Smooth muscle cell (in vitro differentiated cells): ENCODE data around the gene DAG1. TPM values are rescaled to one million over a fixed set of nuclear protein-coding genes. Genes with fewer than 3 reads are reported as not detected.

Experiments used
- DNase-seq: peaks from one replicate; lab custom pipeline; 2025; ENCODE audit not compliant: unreplicated experiment; lab: John Stamatoyannopoulos, UW
- H2AFZ ChIP-seq: fragments of 200-600 bp; sonication (generic); 2 replicates; pipeline ENCODE4 v1.6.0; 2016; ENCODE audit warnings: antibody characterized with exemption, low read depth, mild to moderate bottlenecking
- H3F3A ChIP-seq: fragments of 200-600 bp; sonication (generic); 2 replicates; pipeline ENCODE4 v1.6.0; 2017; ENCODE audit warnings: antibody characterized with exemption, low read depth
- H3K27ac ChIP-seq: fragments of 200-600 bp; sonication (generic); 2 replicates; pipeline ENCODE4 v1.5.1; 2016; ENCODE audit warnings: low read depth, mild to moderate bottlenecking
- H3K27me3 ChIP-seq: fragments of 200-600 bp; sonication (generic); 2 replicates; pipeline ENCODE4 v1.6.1; 2016; ENCODE audit warnings: low read depth, mild to moderate bottlenecking
- H3K36me3 ChIP-seq: fragments of 200-600 bp; sonication (generic); 2 replicates; pipeline ENCODE4 v1.5.1; 2016; ENCODE audit warnings: low read depth
- H3K4me1 ChIP-seq: fragments of 200-600 bp; sonication (generic); 2 replicates; pipeline ENCODE4 v1.5.1; 2016; ENCODE audit warnings: low read depth
- H3K4me2 ChIP-seq: fragments of 200-600 bp; sonication (generic); 2 replicates; pipeline ENCODE4 v1.6.0; 2016; ENCODE audit warnings: mild to moderate bottlenecking
- H3K4me3 ChIP-seq: fragments of 200-600 bp; sonication (generic); 2 replicates; pipeline ENCODE4 v1.5.1; 2016; ENCODE audit warnings: mild to moderate bottlenecking
- H3K79me2 ChIP-seq: fragments of 200-600 bp; sonication (generic); 2 replicates; pipeline ENCODE4 v1.6.0; 2016; ENCODE audit warnings: low read depth, mild to moderate bottlenecking
- H3K9ac ChIP-seq: fragments of 200-600 bp; sonication (generic); 2 replicates; pipeline ENCODE4 v1.6.0; 2016; ENCODE audit warnings: low read depth
- H3K9me3 ChIP-seq: fragments of 200-600 bp; sonication (generic); replicated peaks from 2 replicates; pipeline ENCODE4 v1.5.1; 2016; ENCODE audit warnings: low read depth
- H4K20me1 ChIP-seq: fragments of 200-600 bp; sonication (generic); 2 replicates; pipeline ENCODE4 v1.6.0; 2016; ENCODE audit warnings: low read depth
- WGBS: methylation state at CpG from one replicate; pipeline ENCODE4 v1.1.7; 2016; ENCODE audit warnings: low lambda C conversion rate; 5-methylcytosine and 5-hydroxymethylcytosine counted together
- polyA plus RNA-seq: library from polyadenylated mRNA; unstranded; fragments of >200 nt; fragmentation: Nextera tagmentation; extraction: Ambion mirVana; gene quantifications from 2 replicates; pipeline ENCODE4 v1.2.1, GENCODE V29; 2016
- total RNA-seq: library from RNA; depleted of rRNA; stranded (reverse); fragments of >200 nt; gene quantifications from 2 replicates; pipeline ENCODE4 v1.2.3, GENCODE V29; 2014
- TF ChIP-seq, protein P1 (sequence below): fragments of 200-600 bp; sonication (generic); IDR thresholded peaks from 2 replicates; pipeline ENCODE4 v1.5.1; 2017; ENCODE audit warnings: borderline replicate concordance, mild to moderate bottlenecking, antibody characterized with exemption; ENCODE audit not compliant: insufficient read depth, poor library complexity, severe bottlenecking

Gene DAG1
- total and polyA plus RNA-seq, 2 experiments from 2014 or later, result 32.1 to 61.6 TPM

DNA sequence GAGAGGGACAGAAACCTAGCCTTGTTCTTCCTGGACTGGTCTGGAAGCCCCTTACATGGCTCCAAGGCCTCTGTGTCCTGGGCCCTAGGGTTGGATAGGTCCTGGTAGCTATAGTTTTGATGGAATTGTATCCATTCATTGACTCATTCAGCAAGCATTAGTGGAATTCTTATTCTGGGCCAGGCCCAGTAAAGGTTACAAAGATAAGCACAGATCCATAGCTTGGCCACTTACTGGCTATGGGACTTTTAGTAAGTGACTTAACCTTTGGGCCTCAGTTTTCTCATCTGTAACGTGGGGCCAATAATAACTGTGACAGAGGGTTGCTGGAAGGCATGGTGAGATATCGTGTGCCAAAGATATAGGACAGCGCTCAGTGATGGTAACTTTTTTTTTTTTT is 13.6 kb upstream of the DAG1 start:
- TF ChIP-seq, protein P1, sequence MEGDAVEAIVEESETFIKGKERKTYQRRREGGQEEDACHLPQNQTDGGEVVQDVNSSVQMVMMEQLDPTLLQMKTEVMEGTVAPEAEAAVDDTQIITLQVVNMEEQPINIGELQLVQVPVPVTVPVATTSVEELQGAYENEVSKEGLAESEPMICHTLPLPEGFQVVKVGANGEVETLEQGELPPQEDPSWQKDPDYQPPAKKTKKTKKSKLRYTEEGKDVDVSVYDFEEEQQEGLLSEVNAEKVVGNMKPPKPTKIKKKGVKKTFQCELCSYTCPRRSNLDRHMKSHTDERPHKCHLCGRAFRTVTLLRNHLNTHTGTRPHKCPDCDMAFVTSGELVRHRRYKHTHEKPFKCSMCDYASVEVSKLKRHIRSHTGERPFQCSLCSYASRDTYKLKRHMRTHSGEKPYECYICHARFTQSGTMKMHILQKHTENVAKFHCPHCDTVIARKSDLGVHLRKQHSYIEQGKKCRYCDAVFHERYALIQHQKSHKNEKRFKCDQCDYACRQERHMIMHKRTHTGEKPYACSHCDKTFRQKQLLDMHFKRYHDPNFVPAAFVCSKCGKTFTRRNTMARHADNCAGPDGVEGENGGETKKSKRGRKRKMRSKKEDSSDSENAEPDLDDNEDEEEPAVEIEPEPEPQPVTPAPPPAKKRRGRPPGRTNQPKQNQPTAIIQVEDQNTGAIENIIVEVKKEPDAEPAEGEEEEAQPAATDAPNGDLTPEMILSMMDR, result no peak
- Histone ChIP-seq H4K20me1 (no peaks in the 10 kb centered on the region), H3K9ac (no peak overlapping the region), H3K4me2 (no peak overlapping the region), H3K9me3 (no peaks in the 10 kb centered on the region), H3K27me3 (no peaks in the 10 kb centered on the region), H2AFZ (no peak overlapping the region), H3K36me3 (no peaks in the 10 kb centered on the region), H3K4me1 (peaks cover 15% of the 10 kb centered on the region), H3K4me3 (no peak overlapping the region), H3F3A (peaks cover under 1% of the 10 kb centered on the region), H3K79me2 (no peaks in the 10 kb centered on the region), H3K27ac (no peak overlapping the region)
- DNase-seq, result no peak
- WGBS, result 95% methylated on average over 3 of the region's 3 CpGs

GRCh38 chr3:49460188-49460890 is 9.7 kb upstream of the DAG1 start:
- peak overlapping the region; percentile 99 for H3K27ac ChIP-seq
- H3K4me1 ChIP-seq, result peaks cover 18% of the 10 kb centered on the region
- H3K36me3 ChIP-seq, result no peaks in the 10 kb centered on the region
- H3K4me2 ChIP-seq, result no peak overlapping the region
- DNase-seq, result no peak
- H4K20me1 ChIP-seq, result no peaks in the 10 kb centered on the region
- H3K27me3 ChIP-seq, result no peaks in the 10 kb centered on the region
- peaks cover 16% of the 10 kb centered on the region for H3F3A ChIP-seq
- H3K9me3 ChIP-seq, result no peaks in the 10 kb centered on the region
- no peak overlapping the region for H3K4me3 ChIP-seq
- H3K79me2 ChIP-seq, result no peaks in the 10 kb centered on the region
- TF ChIP-seq, protein P1, result no peak
- H3K9ac ChIP-seq, result no peak overlapping the region
- H2AFZ ChIP-seq, result no peak overlapping the region
- WGBS, result 90% methylated on average over 2 of the region's 2 CpGs

DNA sequence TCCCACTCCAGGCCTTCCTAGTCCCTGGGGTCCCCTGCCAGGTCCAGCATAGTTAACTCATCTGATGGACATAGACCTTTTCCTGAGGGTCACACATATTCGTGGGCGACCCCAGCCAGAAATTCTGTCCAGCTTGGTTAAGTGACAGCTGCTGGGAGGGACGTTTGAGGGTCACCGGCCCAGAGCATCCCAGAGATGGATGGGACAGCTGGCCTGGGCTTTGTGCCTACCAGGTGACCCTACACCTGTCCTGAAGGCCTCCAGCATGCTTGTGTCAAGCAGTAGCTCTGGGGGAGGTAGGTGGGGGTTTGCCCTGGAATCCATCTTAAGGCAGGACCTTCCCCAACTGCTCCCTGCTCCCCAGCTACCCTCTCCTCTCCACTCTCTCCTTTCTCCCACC is 9.1 kb upstream of the DAG1 start:
- Histone ChIP-seq H3K4me3 (no peak overlapping the region), H3K27ac (peak overlapping the region; percentile 99), H3K4me2 (peak overlapping the region; percentile 34), H2AFZ (no peak overlapping the region), H3K4me1 (peaks cover 23% of the 10 kb centered on the region), H4K20me1 (no peaks in the 10 kb centered on the region), H3K36me3 (no peaks in the 10 kb centered on the region), H3K27me3 (no peaks in the 10 kb centered on the region), H3K9me3 (no peaks in the 10 kb centered on the region), H3K79me2 (no peaks in the 10 kb centered on the region), H3K9ac (peak overlapping the region; percentile 84), H3F3A (peaks cover 16% of the 10 kb centered on the region)
- WGBS, result 88% methylated on average over 4 of the region's 4 CpGs
- DNase-seq, result no peak
- TF ChIP-seq, protein P1, result no peak
